ENCODE measurements around the gene DCDC2C.

Gene DCDC2C, protein sequence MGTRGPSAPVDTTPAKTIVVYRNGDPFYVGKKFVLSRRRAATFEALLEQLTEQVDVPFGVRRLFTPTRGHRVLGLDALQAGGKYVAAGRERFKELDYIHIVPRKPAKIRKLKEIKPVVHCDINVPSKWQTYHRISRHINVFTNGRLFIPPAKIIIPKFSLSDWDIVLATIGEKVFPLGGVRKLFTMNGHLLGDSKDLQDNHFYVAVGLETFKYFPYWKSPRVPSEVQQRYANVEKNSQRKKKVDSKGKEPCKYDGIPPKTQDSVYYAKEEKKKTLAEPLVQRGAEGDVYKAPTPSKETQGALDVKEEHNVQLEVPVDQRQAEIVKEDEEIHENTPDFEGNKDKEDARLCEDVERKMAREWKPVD

DNA sequence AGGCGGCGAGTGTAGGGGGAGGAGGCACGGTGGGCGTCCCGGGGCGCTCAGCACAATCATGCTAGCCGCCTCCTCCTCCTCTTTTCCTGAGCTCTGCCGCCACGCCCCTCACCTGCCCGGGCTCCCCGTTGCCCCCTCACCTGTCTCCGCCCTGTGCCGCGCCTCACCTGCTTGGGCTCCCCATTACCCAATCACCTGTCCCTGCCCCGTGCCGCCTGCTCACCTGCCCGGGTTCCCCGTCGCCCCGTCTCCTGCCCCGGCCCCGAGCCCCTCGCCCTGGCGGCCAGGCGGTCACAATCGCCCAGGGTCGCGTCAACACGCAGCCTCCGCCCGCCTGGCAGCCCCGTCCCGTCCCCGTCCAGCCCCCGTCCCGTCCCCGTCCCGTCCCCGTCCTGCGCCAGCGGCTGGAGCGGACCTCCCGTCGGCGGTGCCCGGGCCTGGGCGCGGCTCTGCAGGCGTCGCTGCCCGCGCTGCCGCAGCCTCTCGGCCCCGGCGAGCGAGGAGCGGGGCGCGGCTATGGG lies at the start of gene DCDC2C:
Gene DCDC2C, plus strand, starts transcription at position 340 of the 521 bp plus-strand sequence. Its CDS starts 177 bp downstream, at position 517.
- DNase-seq (ENCODE audit: low read depth), result no peak
- TF ChIP-seq, protein P1, sequence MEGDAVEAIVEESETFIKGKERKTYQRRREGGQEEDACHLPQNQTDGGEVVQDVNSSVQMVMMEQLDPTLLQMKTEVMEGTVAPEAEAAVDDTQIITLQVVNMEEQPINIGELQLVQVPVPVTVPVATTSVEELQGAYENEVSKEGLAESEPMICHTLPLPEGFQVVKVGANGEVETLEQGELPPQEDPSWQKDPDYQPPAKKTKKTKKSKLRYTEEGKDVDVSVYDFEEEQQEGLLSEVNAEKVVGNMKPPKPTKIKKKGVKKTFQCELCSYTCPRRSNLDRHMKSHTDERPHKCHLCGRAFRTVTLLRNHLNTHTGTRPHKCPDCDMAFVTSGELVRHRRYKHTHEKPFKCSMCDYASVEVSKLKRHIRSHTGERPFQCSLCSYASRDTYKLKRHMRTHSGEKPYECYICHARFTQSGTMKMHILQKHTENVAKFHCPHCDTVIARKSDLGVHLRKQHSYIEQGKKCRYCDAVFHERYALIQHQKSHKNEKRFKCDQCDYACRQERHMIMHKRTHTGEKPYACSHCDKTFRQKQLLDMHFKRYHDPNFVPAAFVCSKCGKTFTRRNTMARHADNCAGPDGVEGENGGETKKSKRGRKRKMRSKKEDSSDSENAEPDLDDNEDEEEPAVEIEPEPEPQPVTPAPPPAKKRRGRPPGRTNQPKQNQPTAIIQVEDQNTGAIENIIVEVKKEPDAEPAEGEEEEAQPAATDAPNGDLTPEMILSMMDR (conservative IDR thresholded peaks at IDR 0.05; ENCODE audit: low read length), result no peak
- no peak within 1 kb of the TSS for H3K4me3 ChIP-seq (ENCODE audit: low read length)

DNA sequence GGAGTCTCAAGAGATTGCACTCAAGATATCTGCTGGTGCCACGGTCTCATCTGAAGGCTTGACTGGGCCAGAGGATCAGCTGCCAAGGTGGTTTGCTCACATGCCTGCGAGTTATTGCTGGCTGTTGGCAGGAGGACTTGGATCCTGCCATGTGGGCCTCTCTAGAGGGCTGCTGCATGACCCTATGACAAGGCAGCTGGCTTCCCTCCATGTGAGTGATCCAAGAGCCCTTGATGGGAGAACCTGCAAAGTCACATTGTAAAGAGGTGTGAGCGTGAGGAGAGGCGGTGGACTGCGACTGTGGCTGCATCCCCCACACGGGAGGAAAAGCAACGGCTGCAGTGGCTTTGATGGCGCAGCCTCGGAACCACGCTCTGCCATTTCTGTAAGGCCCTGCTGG lies 49.4 kb upstream of the DCDC2C start:
- H3K4me3 ChIP-seq (ENCODE audit: low read length), result no peak overlapping the region
- DNase-seq (ENCODE audit: low read depth), result no peak

DNA sequence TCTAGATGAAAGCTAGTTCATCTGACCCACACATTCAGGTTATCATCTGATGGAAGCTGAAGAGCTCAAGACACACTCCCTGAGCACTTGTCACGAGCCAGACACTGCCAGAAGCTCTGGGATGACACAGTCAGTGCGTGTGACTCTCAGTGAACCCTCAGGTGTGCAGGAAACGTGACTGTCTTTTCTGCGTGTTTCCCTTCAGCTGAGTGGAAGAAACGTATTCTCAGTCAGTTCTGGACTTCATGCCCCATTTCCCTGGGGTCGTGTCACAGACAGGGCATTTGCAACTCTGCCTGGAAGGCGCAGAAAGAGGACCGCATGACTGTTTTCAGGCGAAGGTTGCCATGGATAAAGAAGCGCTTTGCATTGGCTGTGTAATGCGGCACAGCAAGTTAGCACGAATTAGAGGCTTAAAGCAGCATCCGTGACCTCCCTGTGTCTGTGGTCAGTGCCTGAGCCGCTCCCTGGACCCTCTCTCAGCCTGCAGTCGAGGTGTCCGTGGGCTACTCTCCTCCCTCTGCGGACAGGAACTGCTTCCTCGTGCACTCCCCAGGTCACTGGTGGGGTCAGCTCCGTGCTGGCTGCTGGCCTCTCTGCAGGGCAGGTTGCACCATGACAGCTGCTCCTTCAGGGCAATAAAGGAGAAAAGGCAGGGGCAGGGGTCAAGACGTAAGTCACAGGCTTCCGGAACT lies 48.7 kb upstream of the DCDC2C start:
- no peak overlapping the region for H3K4me3 ChIP-seq (ENCODE audit: low read length)
- no peak for DNase-seq (ENCODE audit: low read depth)
- TF ChIP-seq, protein P1 (conservative IDR thresholded peaks at IDR 0.05; ENCODE audit: low read length), result no peak

More for the DNA sequence above, 49.4 kb upstream of the DCDC2C start:
- TF ChIP-seq, protein P1 (conservative IDR thresholded peaks at IDR 0.05; ENCODE audit: low read length), result no peak

DNA sequence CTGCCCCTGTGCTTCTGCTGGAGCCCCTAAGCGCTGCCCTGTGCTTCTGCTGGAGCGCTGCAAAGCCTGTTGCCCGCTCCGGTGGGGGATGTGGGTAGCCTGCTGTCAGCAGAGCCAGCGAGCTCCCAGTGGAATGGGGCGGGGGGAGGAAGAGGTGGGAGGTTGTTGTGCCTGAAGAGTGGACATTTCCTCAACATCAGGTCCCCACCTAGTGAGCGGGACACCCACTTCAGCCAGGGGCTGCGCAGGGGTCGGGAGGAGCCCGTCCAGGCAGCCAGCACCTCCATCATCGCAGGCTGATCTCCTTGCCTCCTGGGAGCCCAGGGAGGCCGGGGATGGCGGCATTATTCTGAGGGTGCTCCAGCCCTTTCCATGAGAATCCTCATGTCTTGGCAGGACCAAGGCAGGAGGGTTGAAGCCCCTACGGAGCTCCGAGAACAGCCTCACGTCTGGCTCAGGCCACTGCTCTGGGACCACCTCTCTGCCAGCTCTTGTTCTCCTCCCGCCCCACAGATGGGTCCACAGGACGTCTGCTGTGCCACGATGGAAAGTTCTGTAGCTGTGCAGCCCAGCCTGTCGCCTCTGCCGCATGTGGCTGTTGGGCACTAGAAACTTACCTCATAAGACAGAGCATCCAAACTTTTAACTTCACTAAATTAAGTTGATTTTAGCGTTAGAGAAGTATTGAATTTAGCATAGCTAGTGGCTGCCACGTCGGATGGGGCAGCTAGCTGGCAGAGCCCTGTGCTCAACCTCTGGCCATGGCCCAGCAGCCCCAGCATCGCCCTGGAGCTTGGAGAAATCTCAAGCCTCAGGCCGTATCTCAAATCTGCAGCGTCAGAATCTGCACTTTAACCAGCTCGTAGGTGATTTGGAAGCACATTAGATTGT lies 47.3 kb upstream of the DCDC2C start:
- no peak overlapping the region for H3K4me3 ChIP-seq (ENCODE audit: low read length)
- DNase-seq (ENCODE audit: low read depth), result no peak
- TF ChIP-seq, protein P1 (conservative IDR thresholded peaks at IDR 0.05; ENCODE audit: low read length), result no peak

DNA sequence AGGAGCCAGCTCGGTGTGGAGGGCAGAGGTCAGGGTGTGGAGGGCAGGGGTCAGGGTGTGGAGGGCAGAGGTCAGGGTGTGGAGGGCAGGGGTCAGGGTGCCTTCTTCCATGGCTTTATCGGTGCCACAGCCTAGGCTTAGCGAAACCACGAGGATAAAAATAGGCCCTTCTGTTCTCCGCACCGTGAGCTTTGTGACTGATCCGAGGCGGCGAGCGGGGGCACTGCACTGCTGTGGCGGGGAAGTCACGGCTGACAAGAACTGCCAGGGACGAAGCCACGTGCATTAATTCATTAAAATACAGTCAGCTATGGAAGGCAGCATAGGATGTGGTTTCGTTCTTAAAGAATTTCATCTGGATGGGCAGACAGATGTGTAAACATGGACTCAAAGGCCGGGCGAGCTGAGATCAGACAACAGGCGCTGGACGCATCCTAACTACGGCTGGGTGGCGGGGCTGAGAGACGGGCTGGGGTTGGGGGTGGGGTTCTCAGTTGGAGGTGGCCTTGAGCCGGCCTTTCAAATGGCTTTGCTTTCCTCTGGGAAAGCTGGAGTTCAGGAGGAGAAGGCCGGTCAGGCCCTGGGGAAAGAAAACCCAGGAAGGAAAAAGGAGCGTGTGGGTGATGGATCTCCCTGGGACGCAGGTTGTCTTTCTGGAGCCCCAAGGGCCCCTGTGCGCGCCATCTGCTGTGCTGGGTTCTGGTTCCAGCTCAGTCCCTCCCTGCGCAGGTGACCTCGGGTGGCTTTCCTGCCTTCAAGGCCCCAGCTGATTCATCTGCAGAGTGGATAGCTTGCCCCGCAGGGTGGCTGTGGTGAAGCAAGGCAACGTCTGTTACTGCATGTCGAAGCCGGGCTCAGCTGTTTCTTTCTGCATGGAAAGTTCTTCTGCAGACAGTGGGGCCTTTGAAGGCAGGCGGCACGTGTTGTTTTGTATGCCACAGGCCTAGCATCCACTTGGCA lies 46.3 kb upstream of the DCDC2C start:
- no peak overlapping the region for H3K4me3 ChIP-seq (ENCODE audit: low read length)
- DNase-seq (ENCODE audit: low read depth), result no peak
- TF ChIP-seq, protein P1 (conservative IDR thresholded peaks at IDR 0.05; ENCODE audit: low read length), result no peak

DNA sequence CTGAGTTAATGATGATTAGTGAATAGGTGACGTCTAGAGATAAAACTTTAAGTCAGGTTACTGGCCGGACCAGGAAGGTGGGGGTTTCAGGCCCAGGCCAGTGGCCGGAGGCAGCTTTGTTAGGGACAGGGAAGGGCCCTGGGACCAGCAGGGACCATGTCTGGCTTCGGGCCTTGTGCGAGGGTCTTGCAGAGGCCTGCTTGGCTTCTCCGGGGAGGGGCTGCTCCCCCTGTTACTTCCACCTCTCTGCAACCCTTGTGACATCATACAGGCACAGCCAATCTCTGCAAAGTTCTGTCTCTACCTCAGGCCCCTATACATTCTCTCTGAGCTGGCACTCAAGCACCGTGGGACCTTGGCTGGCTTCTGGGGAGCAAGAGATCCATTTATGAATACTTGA lies 45.5 kb upstream of the DCDC2C start, which contains the start of gene ALLC:
Gene ALLC, plus strand, starts transcription at position 320 of the 400 bp plus-strand sequence. CDS start 12,958 bp downstream, outside the sequence.
- H3K4me3 ChIP-seq (ENCODE audit: low read length), result no peak within 1 kb of the TSS
- TF ChIP-seq, protein P1 (conservative IDR thresholded peaks at IDR 0.05; ENCODE audit: low read length), result no peak
- DNase-seq (ENCODE audit: low read depth), result no peak

Measured in AG10803 (cell line).